ENCODE measurements around the gene TSPEAR.
A peak's percentile ranks its signal among the peaks of the same experiment; 100 is the strongest.

TSPEAR gene

GRCh38 chr21:44739316-44739715 lies 27.9 kb upstream of the TSPEAR start:
- DNase-seq: no peak

GRCh38 chr21:44738621-44739020 lies 27.2 kb upstream of the TSPEAR start:
- no peak for DNase-seq

GRCh38 chr21:44737706-44738354 lies 26.5 kb upstream of the TSPEAR start:
- DNase-seq: no peak

GRCh38 chr21:44736291-44737004 lies 25.1 kb upstream of the TSPEAR start:
- DNase-seq: no peak

GRCh38 chr21:44735821-44736220 lies 24.4 kb upstream of the TSPEAR start:
- DNase-seq: no peak

GRCh38 chr21:44734841-44735240 lies 23.5 kb upstream of the TSPEAR start:
- no peak for DNase-seq

- DNase-seq: no peak
These were observed 22.8 kb upstream of the TSPEAR start for GRCh38 chr21:44734026-44734745.

GRCh38 chr21:44732956-44733355 lies 21.6 kb upstream of the TSPEAR start:
- DNase-seq: no peak

- DNase-seq: no peak
These were observed 20.9 kb upstream of the TSPEAR start for GRCh38 chr21:44732263-44732662.

- no peak for DNase-seq
These were observed 19.7 kb upstream of the TSPEAR start for GRCh38 chr21:44730951-44731579.

- peak; percentile 9 for DNase-seq
These were observed 18.6 kb upstream of the TSPEAR start for GRCh38 chr21:44730028-44730395.

GRCh38 chr21:44729336-44730027 lies 18.1 kb upstream of the TSPEAR start:
- DNase-seq: peak; percentile 17

- DNase-seq: no peak
These were observed 17.3 kb upstream of the TSPEAR start for GRCh38 chr21:44728716-44729115.

GRCh38 chr21:44727757-44728156 lies 16.4 kb upstream of the TSPEAR start:
- peak; percentile 18 for DNase-seq

GRCh38 chr21:44727321-44727720 lies 15.9 kb upstream of the TSPEAR start:
- no peak for DNase-seq

GRCh38 chr21:44726826-44727225 lies 15.5 kb upstream of the TSPEAR start:
- peak; percentile 10 for DNase-seq

GRCh38 chr21:44724926-44725325 lies 13.6 kb upstream of the TSPEAR start:
- DNase-seq: no peak

GRCh38 chr21:44724196-44724595 lies 12.8 kb upstream of the TSPEAR start:
- peak; percentile 29 for DNase-seq

GRCh38 chr21:44723177-44724131 lies 12.1 kb upstream of the TSPEAR start:
- DNase-seq: peak; percentile 66

GRCh38 chr21:44722731-44723130 lies 11.4 kb upstream of the TSPEAR start:
- peak; percentile 15 for DNase-seq

GRCh38 chr21:44720170-44720569 lies 8.8 kb upstream of the TSPEAR start:
- no peak for DNase-seq

- DNase-seq: peak; percentile 11
These were observed 7.2 kb upstream of the TSPEAR start for GRCh38 chr21:44718571-44718970.
